Hippocampal formation (tissue), 2 donors: ENCODE measurements around the gene MAPK4.
"Not testable (repeated sequence)": the region's sequence is repeated elsewhere in the genome, so short reads cannot be mapped to it uniquely, and the experiment has no call there.

ENCODE experiments used
- DNase-seq, 2 donors: peaks; one replicate each; lab custom pipeline; 2025; lab: John Stamatoyannopoulos, UW

The MAPK4 gene

GRCh38 chr18:50680966-50681365 lies 121.1 kb downstream of the MAPK4 start:
- DNase-seq = no peak

DNA sequence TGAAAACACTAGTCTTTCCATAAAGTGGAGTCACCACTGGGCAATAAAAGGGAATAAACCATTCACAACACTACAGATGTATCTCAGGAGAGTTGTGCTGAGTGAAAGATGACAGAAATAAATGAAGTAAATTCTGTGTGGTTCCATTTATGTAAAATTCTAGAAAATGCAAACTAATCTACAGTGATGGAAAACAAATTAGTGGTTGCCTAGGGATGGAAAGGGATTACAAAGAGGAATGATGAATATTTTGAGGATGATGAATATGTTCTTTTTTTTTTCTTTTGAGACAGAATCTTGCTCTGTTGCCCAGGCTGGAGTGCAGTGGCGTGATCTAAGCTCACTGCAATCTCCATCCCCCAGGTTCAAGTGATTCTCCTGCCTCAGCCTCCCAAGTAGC lies 123.0 kb downstream of the MAPK4 start:
- no peak for DNase-seq

DNA sequence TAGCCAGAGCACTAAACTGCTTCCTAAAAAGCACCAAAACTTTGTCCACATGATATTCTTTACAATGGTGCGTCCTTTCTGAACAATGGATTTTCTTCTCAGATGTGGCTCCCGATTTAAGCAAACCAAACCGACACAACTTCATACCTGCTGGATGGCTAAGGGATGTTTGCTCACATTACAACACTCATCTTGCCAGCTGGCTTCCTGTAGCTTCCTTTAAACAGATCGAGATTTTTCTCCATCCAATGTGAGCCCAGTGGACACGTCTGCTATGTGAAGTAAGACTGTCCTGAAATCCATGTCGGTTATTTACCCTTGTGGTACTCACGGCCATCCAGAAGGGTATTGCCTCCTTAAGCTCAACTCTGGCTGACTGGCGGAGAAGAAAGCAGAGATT lies 126.5 kb downstream of the MAPK4 start:
- DNase-seq = no peak

DNA sequence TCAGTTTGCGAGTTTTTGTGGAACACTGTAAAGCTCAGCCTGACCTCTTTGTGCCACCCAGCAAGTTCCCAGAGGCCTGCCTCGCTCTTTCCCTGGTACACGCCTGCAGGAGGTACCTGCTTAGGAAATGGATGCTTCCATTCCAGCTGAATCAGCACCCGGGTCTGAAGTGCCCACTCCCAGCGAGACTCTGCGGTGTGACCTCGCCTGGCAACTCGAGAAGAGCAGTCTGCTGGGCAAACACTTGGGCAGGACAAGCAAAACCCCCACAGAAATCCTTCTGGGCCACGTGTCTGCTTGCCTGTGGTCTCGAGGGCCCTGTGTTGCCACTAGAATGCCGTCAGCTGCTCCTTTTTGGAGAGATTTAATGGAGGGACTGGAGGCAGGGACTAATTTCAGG lies 127.6 kb downstream of the MAPK4 start:
- DNase-seq = no peak

DNA sequence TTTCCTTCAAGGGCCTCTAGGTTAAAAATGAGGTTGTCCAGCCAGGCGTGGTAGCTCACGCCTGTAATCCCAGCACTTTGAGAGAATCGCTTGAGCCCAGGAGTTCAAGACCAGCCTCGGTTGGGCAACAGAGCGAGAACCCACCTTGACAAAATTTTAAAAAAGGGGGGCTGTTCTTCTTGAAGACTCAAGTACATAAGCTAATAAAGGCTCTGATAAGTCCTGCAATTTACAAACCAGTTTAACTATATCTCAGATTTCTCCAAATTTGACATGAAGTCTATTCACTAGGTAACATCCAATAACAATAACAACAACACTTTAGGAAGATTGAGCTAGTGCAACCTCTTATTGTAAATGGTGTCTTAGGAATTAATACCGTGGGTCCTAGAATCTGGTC lies 129.7 kb downstream of the MAPK4 start:
- DNase-seq = no peak

- DNase-seq = no peak
Observed at GRCh38 chr18:50694147-50694546, 134.3 kb downstream of the MAPK4 start.

DNA sequence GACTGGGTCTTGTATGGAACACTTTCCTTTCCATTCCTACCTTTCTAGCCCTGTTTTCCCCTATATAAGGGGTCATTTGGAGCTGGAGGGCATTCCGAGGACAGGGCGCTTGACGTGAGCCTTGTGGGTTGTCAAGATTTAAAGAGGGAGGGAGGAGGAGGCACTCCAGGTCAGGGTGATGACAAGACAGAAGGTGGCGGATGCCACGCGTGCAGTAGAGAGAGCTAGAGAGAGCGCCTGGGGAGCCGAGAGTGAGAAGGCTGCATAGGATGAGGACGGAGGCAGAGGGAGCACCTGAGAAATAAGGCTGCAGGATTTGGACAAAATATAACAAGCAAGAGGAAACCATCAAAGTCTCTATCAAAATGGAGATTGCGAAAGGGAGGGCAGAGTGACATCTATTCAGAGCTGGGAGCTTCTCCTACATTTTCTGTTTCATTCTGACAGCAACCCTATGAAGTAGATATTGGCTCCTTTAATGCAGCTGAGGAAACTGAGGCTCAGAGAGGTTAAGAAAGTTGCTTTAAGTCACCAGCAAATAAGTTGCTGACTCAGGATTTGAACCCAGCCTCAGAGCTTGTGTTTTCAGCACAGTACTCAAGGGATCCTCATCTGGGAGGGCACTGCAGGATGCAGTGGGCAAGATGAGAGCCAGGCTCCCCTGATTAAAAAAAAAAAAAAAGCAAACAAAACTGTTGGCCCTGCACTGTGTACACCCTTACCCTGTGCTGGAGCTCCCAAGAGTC lies 135.7 kb downstream of the MAPK4 start:
- no peak for DNase-seq

GRCh38 chr18:50696436-50696835 lies 136.5 kb downstream of the MAPK4 start:
- no peak for DNase-seq

DNA sequence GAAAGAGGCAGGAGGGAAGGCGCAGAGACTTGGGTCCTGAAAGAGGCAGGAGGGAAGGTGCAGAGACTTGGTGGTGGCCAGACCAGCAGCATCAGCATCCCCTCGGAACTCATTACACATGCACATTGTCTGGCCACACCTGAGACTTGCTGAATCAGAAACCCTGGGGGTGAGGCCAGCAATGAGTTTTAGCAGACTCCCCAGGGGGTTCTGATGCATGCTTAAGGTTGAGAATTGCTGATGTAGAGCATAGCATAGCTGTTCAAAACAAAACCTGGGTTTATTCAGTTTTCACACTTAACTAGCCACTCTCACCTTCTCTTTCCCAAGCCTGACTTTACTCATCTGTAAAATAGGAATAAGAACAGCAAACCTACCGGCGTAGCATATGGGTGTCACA lies 137.0 kb downstream of the MAPK4 start:
- DNase-seq = no peak

GRCh38 chr18:50697509-50697908 lies 137.6 kb downstream of the MAPK4 start:
- no peak for DNase-seq

DNA sequence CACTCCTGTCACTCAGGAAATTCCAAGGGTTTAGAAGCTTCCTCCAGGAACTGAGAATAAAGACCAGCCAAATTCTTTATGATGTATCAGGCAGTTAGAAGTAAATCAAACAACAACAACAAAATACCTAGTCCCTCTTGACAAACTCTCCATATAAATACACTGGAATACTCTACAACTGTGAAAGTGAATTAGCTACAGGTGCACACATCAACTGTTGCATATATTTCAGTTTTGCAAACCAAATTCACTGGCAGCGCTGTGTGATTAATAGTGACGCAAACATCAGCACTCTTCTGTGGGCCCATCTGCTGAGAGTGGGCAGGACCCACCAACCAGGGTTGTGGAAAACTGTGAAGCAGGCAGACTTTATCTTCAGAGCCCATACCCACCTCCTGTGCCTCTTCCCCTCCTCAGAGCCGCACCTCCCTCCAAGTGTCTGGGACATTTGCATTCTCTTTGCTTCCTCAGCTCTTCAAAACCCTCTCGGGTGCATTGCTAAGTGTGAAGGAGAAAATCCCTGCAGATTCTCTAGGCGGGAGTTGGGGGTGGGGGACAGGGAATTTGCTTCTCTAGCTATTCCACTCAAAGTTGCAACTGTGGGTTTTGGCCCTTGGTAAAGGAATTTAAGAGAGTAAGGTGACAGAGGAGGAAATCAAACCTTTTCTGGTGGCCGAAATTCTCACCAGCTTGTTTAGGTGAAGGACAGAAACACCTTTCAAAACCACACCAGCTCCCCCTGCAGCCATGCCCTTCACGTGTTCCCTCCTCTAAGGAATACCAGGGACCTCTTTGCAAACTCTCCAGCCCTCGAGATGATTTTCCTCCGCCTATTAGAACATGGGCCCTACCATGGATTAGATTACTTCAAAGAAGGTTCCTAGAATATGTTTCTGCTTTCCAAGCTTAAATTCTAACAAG lies 140.6 kb downstream of the MAPK4 start:
- DNase-seq = no peak

- DNase-seq = no peak
Observed at GRCh38 chr18:50704357-50704940, 144.6 kb downstream of the MAPK4 start.

DNA sequence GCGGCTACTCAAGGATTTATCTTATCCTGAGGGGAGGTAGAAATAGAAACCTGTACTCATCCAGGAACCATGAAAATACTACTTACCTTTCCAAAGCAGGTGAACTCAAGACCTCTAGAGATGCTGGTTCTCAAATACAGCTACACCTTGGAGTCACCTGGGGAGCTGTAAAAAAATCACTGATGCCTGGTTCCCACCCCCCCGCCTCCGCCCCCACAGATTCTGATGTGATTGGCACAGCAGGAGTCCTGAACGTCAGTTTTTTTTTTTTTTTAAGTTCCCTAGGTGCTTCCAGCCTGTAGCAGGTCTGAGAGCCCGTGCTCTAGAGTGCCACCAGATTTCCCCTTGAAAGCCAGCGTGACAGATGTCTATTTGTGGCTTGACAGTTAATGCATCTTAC lies 146.3 kb downstream of the MAPK4 start:
- no peak for DNase-seq

GRCh38 chr18:50706651-50707050 lies 146.8 kb downstream of the MAPK4 start:
- DNase-seq = no peak

DNA sequence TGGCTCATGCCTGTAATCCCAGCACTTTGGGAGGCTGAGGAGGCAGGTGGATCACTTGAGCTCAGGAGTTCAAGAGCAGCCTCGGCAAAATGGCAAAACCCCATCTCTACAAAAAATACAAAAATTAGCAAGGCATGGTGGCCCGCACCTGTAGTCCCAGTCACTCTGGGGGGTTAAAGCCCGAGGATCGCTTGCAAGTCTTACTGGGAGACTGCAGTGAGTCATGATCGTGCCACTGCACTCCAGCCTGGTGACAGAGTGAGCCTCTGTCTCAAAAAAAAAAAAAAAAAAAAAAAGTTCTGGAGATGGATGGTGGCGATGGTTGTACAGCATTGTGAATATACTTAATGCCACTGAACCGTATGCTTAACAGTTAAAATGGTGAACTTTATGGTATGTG lies 147.4 kb downstream of the MAPK4 start:
- not testable (repeated sequence) for DNase-seq

DNA sequence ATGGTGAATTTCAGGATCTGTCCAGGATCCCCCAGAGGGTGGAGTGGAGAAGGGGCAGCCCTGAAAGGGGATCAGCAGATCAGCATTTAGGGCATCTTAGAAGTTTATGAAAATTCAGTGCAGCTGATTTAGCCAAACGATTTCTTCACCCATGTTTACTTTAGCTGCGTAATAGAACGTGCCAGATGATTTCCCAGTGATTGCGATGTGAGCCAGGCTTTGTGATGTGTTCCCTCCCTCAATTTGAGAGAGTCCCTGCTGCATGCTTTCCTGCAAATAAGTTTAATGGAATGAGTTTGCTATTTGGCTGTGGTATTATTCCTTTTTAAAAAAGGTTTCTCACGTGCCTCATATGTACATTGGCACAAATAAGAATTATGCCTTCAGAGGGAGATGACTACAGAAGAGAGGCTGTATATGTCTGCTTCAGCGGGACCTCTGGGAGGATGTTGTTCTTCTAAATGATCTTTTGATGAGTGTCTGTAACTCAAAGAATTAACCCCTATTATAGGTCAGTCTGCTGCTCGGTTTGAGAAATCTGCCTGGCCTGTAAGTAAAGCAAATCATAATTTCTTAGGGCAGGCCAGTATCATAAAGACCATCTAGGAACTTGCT lies 148.1 kb downstream of the MAPK4 start:
- DNase-seq = no peak

- no peak for DNase-seq
Observed at GRCh38 chr18:50709193-50709592, 149.3 kb downstream of the MAPK4 start.

DNA sequence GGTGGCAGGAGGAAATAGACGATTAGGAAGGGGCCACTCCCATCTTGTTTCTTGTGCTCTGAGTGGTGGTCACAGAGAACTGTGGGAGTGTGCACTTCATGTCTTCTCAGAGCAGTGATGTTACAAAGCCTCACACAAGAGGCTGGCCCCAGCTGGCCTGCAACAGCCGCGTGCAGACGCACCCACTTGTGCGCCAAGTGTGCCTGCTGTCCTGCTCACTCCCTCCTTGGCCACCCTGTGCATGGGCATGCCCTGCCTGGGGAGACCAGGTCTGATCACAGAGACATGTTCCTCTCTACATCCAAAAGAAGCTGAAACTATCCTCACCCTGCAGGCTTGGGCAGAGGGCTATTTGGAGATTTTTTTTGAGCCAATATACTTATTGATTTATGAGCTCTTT lies 151.5 kb downstream of the MAPK4 start:
- DNase-seq = no peak

GRCh38 chr18:50715919-50716318 lies 156.0 kb downstream of the MAPK4 start:
- DNase-seq = no peak

DNA sequence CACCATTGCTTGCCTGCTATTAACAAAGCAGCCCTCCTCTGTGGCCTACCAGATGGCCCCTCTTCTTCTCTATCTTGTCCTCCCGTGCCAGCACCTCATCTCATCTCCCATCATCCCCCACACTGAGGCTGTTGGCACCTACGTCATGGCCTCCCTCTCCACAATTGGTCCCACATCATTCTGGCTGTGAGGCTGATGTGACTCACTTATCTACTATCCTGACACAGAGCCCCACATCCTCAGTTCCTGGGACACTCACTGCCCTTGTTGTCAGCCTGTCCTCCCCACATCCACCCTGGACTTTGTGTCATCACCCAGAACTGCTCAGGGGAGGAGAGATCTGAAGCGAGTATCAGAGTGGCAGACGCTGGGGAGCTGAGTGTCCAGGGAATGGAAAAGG lies 157.0 kb downstream of the MAPK4 start:
- no peak for DNase-seq

DNA sequence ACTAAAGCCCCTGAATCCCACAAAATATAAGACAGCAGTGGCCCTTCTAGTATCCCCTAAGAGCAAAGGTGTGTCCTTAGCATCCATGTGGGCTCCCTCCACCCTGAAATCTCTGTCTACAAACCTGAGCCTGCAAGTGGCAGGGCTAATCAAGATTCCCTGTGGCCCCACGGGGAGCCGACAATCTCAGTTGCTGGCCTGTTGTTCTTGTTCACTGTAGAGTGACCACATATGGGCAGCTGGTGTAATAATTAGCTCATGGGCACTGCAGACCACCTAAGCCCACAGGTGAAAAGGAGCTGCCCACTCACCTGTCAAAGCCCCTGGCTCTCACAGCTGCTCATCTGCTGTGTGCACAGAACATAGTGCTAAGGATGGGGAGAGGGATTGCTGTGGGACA lies 157.7 kb downstream of the MAPK4 start:
- no peak for DNase-seq
